H1 (cell line): Measurements from ENCODE around the gene BSN. TPM values are rescaled to one million over a fixed set of nuclear protein-coding genes. Genes with fewer than 3 reads are reported as not detected.

Experiments
- SRF ChIP-seq: IDR thresholded peaks from 2 replicates; pipeline ENCODE4 v1.6.1; 2011; ENCODE audit warnings: mild to moderate bottlenecking, low read depth, low read length, moderate library complexity
- TBP ChIP-seq: IDR thresholded peaks from 2 replicates; pipeline ENCODE4 v1.6.1; 2011; ENCODE audit warnings: low read depth, low read length, improper control_type of control experiment
- polyA plus RNA-seq, 7 experiments: library from polyadenylated mRNA; depleted of rRNA in 3 of 7; stranded (reverse) in 5 of 7; unstranded in 2 of 7; fragments of >200 nt in 5 of 7; fragments of 200-250 nt in 2 of 7; gene quantifications; 1 replicate in 5 of 7; 2 replicates in 1 of 7; 4 replicates in 1 of 7; pipeline versions ENCODE4 v1.2.1 to v1.2.3, GENCODE V29; 2011 to 2013; ENCODE audit warnings: missing spikeins in 2 of 7, mixed read lengths in 2 of 7
- total RNA-seq: library from RNA; stranded (reverse); fragmentation: NEBNext Ultra II Directional; extraction: Animal tissue kit (Norgen Biotek cat#: 25700); gene quantifications from 2 replicates; pipeline ENCODE4 v1.2.1, GENCODE V29; 2021

Gene BSN
- total and polyA plus RNA-seq, 2 of the 8 experiments (the other 6 are each of a cell fraction or from before 2014, with no cell fraction given) = 0.60 to 3.0 TPM

- no peak for TF ChIP-seq TBP
- no peak for TF ChIP-seq SRF
Observed at GRCh38 chr3:49610666-49611280, 56.5 kb downstream of the BSN start (continued).
